Activated CD8-positive, alpha-beta memory T cell treated with anti-CD3 and anti-CD28 coated beads, Interleukin-2, amount 50 U/mL, for 24 hours (primary cell): ENCODE measurements around the gene KNTC1.
"Not testable (repeated sequence)": the region's sequence is repeated elsewhere in the genome, so short reads cannot be mapped to it uniquely, and the experiment has no call there.

Experiments
- DNase-seq: peaks from one replicate; pipeline ENCODE4 v3.0.0-alpha.2; 2020; ENCODE audit errors: extremely low read depth

Gene KNTC1

GRCh38 chr12:122508163-122508562, 18.9 kb upstream of the KNTC1 start:
- no peak for DNase-seq

GRCh38 chr12:122513028-122513427, 14.0 kb upstream of the KNTC1 start:
- not testable (repeated sequence) for DNase-seq

- DNase-seq: no peak
These were observed 13.4 kb upstream of the KNTC1 start for GRCh38 chr12:122513660-122514059.

GRCh38 chr12:122515275-122515674, 11.8 kb upstream of the KNTC1 start:
- DNase-seq: no peak

GRCh38 chr12:122516544-122517361, 10.3 kb upstream of the KNTC1 start:
- DNase-seq: no peak

GRCh38 chr12:122517877-122518276, 9.2 kb upstream of the KNTC1 start:
- DNase-seq: no peak

GRCh38 chr12:122518908-122519307, 8.1 kb upstream of the KNTC1 start:
- no peak for DNase-seq

GRCh38 chr12:122519418-122519817, 7.6 kb upstream of the KNTC1 start:
- DNase-seq: no peak

- DNase-seq: no peak
These were observed 6.4 kb upstream of the KNTC1 start for GRCh38 chr12:122520676-122521075.

- DNase-seq: no peak
These were observed 3.8 kb upstream of the KNTC1 start for GRCh38 chr12:122523280-122523679.

GRCh38 chr12:122523846-122524718, 3.0 kb upstream of the KNTC1 start:
- no peak for DNase-seq

- DNase-seq: peak; percentile 13
These were observed 462 bp downstream of the KNTC1 start for GRCh38 chr12:122527478-122527944.

- no peak for DNase-seq
These were observed 1.5 kb downstream of the KNTC1 start for GRCh38 chr12:122528582-122528981.

GRCh38 chr12:122528992-122529391, 1.9 kb downstream of the KNTC1 start:
- no peak for DNase-seq

- DNase-seq: no peak
These were observed 6.8 kb downstream of the KNTC1 start for GRCh38 chr12:122533856-122534255.

- DNase-seq: no peak
These were observed 10.0 kb downstream of the KNTC1 start for GRCh38 chr12:122537021-122537420.

- DNase-seq: no peak
These were observed 11.4 kb downstream of the KNTC1 start for GRCh38 chr12:122538496-122538895.

GRCh38 chr12:122544537-122544936, 17.5 kb downstream of the KNTC1 start:
- no peak for DNase-seq

GRCh38 chr12:122545855-122546254, 18.8 kb downstream of the KNTC1 start:
- no peak for DNase-seq

- no peak for DNase-seq
These were observed 20.3 kb downstream of the KNTC1 start for GRCh38 chr12:122547330-122547729.

GRCh38 chr12:122558745-122559641, 31.9 kb downstream of the KNTC1 start:
- no peak for DNase-seq

GRCh38 chr12:122560138-122560537, 33.1 kb downstream of the KNTC1 start:
- no peak for DNase-seq
